A549 (cell line): ENCODE results near the gene APRT. TPM values are rescaled to one million over a fixed set of nuclear protein-coding genes. Genes with fewer than 3 reads are reported as not detected.

Source experiments
- ATAC-seq, 2 experiments: fragments of 200-7000 bp in 1 of 2; fragments of >200 bp in 1 of 2; cut with Nextera tagmentation in 1 of 2; cut with Tn5 transposase in 1 of 2; 3 replicates each; pipeline versions ENCODE4 v1.8.0 to v1.9.1; 2018 to 2020; ENCODE audit warnings: mild to moderate bottlenecking in 1 of 2, moderate library complexity in 1 of 2
- CTCF ChIA-PET: fragments of 300-600 bp; sonication (Branson Sonifier 250); formaldehyde crosslinking; extraction: SDS; loops from one replicate; lab custom pipeline; 2021; ENCODE audit warnings: antibody characterized with exemption, inconsistent platforms; lab: Yijun Ruan, JAX
- POLR2A ChIA-PET: fragments of 350-600 bp; formaldehyde crosslinking; extraction: SDS; loops from one replicate; lab custom pipeline; 2021; ENCODE audit warnings: antibody characterized with exemption, inconsistent platforms; lab: Yijun Ruan, JAX
- DNase-seq, 2 experiments: peaks; one replicate each; pipeline versions ENCODE4 v3.0.0 to v3.0.0-alpha.2; 2011 to 2016; ENCODE audit warnings: low read depth in 1 of 2, low spot score in 1 of 2
- FAIRE-seq: peaks from 2 replicates; lab custom pipeline; 2011; peaks lifted over from hg19 to GRCh38; lab: Jason Lieb, UNC
- H3K27ac ChIP-seq, 2 experiments: fragments of >200 bp; sonication (Bioruptor Twin); formaldehyde crosslinking; 3 replicates each; pipeline ENCODE4 v1.5.1; 2016 to 2017
- H3K4me1 ChIP-seq: fragments of >200 bp; sonication (Bioruptor Twin); formaldehyde crosslinking; 3 replicates; pipeline ENCODE4 v1.6.1; 2016
- H3K4me2 ChIP-seq: fragments of >200 bp; sonication (Bioruptor Twin); formaldehyde crosslinking; 3 replicates; pipeline ENCODE4 v1.6.1; 2016
- H3K4me3 ChIP-seq: fragments of >200 bp; sonication (Bioruptor Twin); formaldehyde crosslinking; 3 replicates; pipeline ENCODE4 v1.5.1; 2016
- H3K9me3 ChIP-seq: fragments of >200 bp; sonication (Bioruptor Twin); formaldehyde crosslinking; 3 replicates; pipeline ENCODE4 v1.6.1; 2016
- BCL3 ChIP-seq: fragments of >200 bp; sonication (Bioruptor Twin); formaldehyde crosslinking; IDR thresholded peaks from 3 replicates; pipeline ENCODE4 v1.6.1; 2016
- CBX8 ChIP-seq: fragments of 200-600 bp; sonication (generic); IDR thresholded peaks from 2 replicates; pipeline ENCODE4 v1.6.1; 2016
- CHD2 ChIP-seq: fragments of 150-350 bp; IDR thresholded peaks from 2 replicates; pipeline ENCODE4 v1.6.1; 2014; ENCODE audit warnings: low read length; ENCODE audit not compliant: partially characterized antibody
- CHD4 ChIP-seq: fragments of 200-600 bp; sonication (generic); IDR thresholded peaks from 2 replicates; pipeline ENCODE4 v1.6.1; 2016; ENCODE audit warnings: antibody characterized with exemption, mild to moderate bottlenecking, borderline replicate concordance
- E2F6 ChIP-seq: IDR thresholded peaks from 2 replicates; pipeline ENCODE4 v1.6.1; 2012; ENCODE audit warnings: low read depth, borderline replicate concordance
- EP300 ChIP-seq, 2 experiments: fragments of >200 bp; sonication (Bioruptor Twin); formaldehyde crosslinking; IDR thresholded peaks; 2 replicates in 1 of 2; 3 replicates in 1 of 2; pipeline ENCODE4 v1.6.1; 2016 to 2017
- ESRRA ChIP-seq: fragments of 150-350 bp; IDR thresholded peaks from 2 replicates; pipeline ENCODE4 v1.6.1; 2014; ENCODE audit warnings: mild to moderate bottlenecking, low read length, borderline replicate concordance
- FOXS1 ChIP-seq: fragments of 250-450 bp; sonication (Bioruptor Pico); IDR thresholded peaks from 2 replicates; pipeline ENCODE4 v1.5.0; 2020; ENCODE audit warnings: mild to moderate bottlenecking, moderate library complexity
- HDAC2 ChIP-seq: fragments of 200-600 bp; sonication (generic); IDR thresholded peaks from 2 replicates; pipeline ENCODE4 v1.6.1; 2016
- HEYL ChIP-seq: fragments of 250-450 bp; sonication (Bioruptor Pico); IDR thresholded peaks from 2 replicates; pipeline ENCODE4 v1.8.0; 2021; ENCODE audit warnings: mild to moderate bottlenecking, moderate library complexity
- HOXA7 ChIP-seq: fragments of 250-450 bp; sonication (Bioruptor Pico); IDR thresholded peaks from 2 replicates; pipeline ENCODE4 v1.5.0; 2020; ENCODE audit warnings: mild to moderate bottlenecking, moderate library complexity
- HOXB5 ChIP-seq: fragments of 250-450 bp; sonication (Bioruptor Pico); IDR thresholded peaks from 2 replicates; pipeline ENCODE4 v1.5.0; 2020; ENCODE audit warnings: mild to moderate bottlenecking, moderate library complexity
- JUN ChIP-seq, 2 experiments: fragments of >200 bp; sonication (Bioruptor Twin); formaldehyde crosslinking; IDR thresholded peaks; 2 replicates in 1 of 2; 3 replicates in 1 of 2; pipeline ENCODE4 v1.6.1; 2016 to 2017
- JUNB ChIP-seq: fragments of >200 bp; sonication (Bioruptor Twin); formaldehyde crosslinking; IDR thresholded peaks from 2 replicates; pipeline ENCODE4 v1.6.1; 2016
- KDM5A ChIP-seq: fragments of 200-600 bp; sonication (generic); IDR thresholded peaks from 2 replicates; pipeline ENCODE4 v1.6.1; 2016; ENCODE audit warnings: antibody characterized with exemption, mild to moderate bottlenecking
- NFE2L2 ChIP-seq: fragments of 150-350 bp; conservative IDR thresholded peaks from 2 replicates; pipeline ENCODE4 v1.6.1; 2014; ENCODE audit warnings: low read length
- NPAS2 ChIP-seq: fragments of 250-450 bp; sonication (Bioruptor Pico); IDR thresholded peaks from 2 replicates; pipeline ENCODE4 v1.8.0; 2022; ENCODE audit warnings: mild to moderate bottlenecking, moderate library complexity, borderline replicate concordance
- POLR2A ChIP-seq: IDR thresholded peaks from 2 replicates; pipeline ENCODE4 v1.6.1; 2012; ENCODE audit warnings: mild to moderate bottlenecking, low read length
- RAD21 ChIP-seq, 2 experiments: fragments of >200 bp in 1 of 2; sonication (Bioruptor Twin) in 1 of 2; formaldehyde crosslinking in 1 of 2; IDR thresholded peaks in 1 of 2; conservative IDR thresholded peaks in 1 of 2; 2 replicates in 1 of 2; 3 replicates in 1 of 2; pipeline ENCODE4 v1.6.1; 2012 to 2018; ENCODE audit warnings: inconsistent platforms in 1 of 2
- RARB ChIP-seq: fragments of 250-450 bp; sonication (Bioruptor Pico); IDR thresholded peaks from 2 replicates; pipeline ENCODE4 v1.8.0; 2021; ENCODE audit warnings: mild to moderate bottlenecking, moderate library complexity
- RCOR1 ChIP-seq: fragments of 150-350 bp; IDR thresholded peaks from 2 replicates; pipeline ENCODE4 v1.6.1; 2014; ENCODE audit warnings: antibody characterized with exemption, low read length, low read depth
- REST ChIP-seq: fragments of 200-600 bp; sonication (generic); IDR thresholded peaks from 2 replicates; pipeline ENCODE4 v1.6.1; 2016; ENCODE audit warnings: antibody characterized with exemption, mild to moderate bottlenecking, moderate library complexity
- RFX5 ChIP-seq: fragments of 450-650 bp; IDR thresholded peaks from 2 replicates; pipeline ENCODE4 v1.7.1; 2014; ENCODE audit warnings: antibody characterized with exemption, mild to moderate bottlenecking, moderate library complexity
- TFCP2L1 ChIP-seq: fragments of 250-450 bp; sonication (Bioruptor Pico); IDR thresholded peaks from 2 replicates; pipeline ENCODE4 v1.5.0; 2021; ENCODE audit warnings: mild to moderate bottlenecking
- USF2 ChIP-seq: fragments of 450-650 bp; IDR thresholded peaks from 2 replicates; pipeline ENCODE4 v1.6.1; 2014; ENCODE audit warnings: antibody characterized with exemption
- ZC3H11A ChIP-seq: fragments of 450-650 bp; IDR thresholded peaks from 2 replicates; pipeline ENCODE4 v1.6.1; 2014; ENCODE audit warnings: antibody characterized with exemption, mild to moderate bottlenecking
- ZNF302 ChIP-seq: fragments of 250-450 bp; sonication (Bioruptor Pico); IDR thresholded peaks from 2 replicates; pipeline ENCODE4 v1.9.0; 2021; ENCODE audit warnings: inconsistent platforms, mild to moderate bottlenecking, moderate library complexity
- WGBS: methylation state at CpG from one replicate; pipeline ENCODE4 v1.1.6; 2017; ENCODE audit errors: missing lambda C conversion rate; 5-methylcytosine and 5-hydroxymethylcytosine counted together
- polyA plus RNA-seq, 4 experiments: library from polyadenylated mRNA; depleted of rRNA in 3 of 4; stranded (reverse); fragments of >200 nt; fragmentation: RNase III in 1 of 4; extraction: RNeasy Plus Mini Kit Qiagen cat#74134 plus additional on column Dnase treatment in 1 of 4; gene quantifications; 2 replicates in 3 of 4; 3 replicates in 1 of 4; pipeline ENCODE4 v1.2.3, GENCODE V29; 2011 to 2017

The APRT gene
- polyA plus RNA-seq, 2 of the 4 experiments (the other 2 are of a cell fraction) = 115 to 258 TPM

- Histone ChIP-seq H3K27ac (no peak overlapping the region), H3K4me2 (no peak overlapping the region), H3K4me3 (no peak overlapping the region), H3K4me1 (no peaks in the 10 kb centered on the region), H3K9me3 (no peaks in the 10 kb centered on the region)
- ChIA-PET CTCF (interaction anchor here (0.6 to 1.1 kb wide), 3 partner anchors 17 to 106 kb away, joined by 3 to 5 read pairs (median 3); no protein-coding TSS in a partner anchor), POLR2A (no interaction called here)
- DNase-seq (no peak), FAIRE-seq (no peak), ATAC-seq (no peak)
- WGBS = 88% methylated on average over 20 of the region's 20 CpGs
- TF ChIP-seq RFX5 = no peak
- TF ChIP-seq BCL3 = no peak
- TF ChIP-seq RCOR1 = no peak
- no peak for TF ChIP-seq HEYL
- no peak for TF ChIP-seq TFCP2L1
- no peak for TF ChIP-seq CHD2
- TF ChIP-seq JUN (IDR thresholded peaks at IDR 0.05) = no peak
- no peak for TF ChIP-seq CBX8
- no peak for TF ChIP-seq ZNF302 (CRISPR knock-in tag)
- no peak for TF ChIP-seq HOXB5 (CRISPR knock-in tag)
- TF ChIP-seq HDAC2 = no peak
- TF ChIP-seq E2F6 = no peak
- TF ChIP-seq RAD21 (conservative IDR thresholded peaks at IDR 0.05 in 1 of 2, IDR thresholded peaks at IDR 0.05 in 1 of 2) = no peak
- no peak for TF ChIP-seq FOXS1 (CRISPR knock-in tag)
- TF ChIP-seq KDM5A = no peak
- TF ChIP-seq, all 56 proteins: peak for 0
These were observed 31.5 kb upstream of the APRT start for GRCh38 chr16:88843256-88843655.

GRCh38 chr16:88842806-88843205, 31.1 kb upstream of the APRT start:
- CTCF ChIA-PET = interaction anchor here (0.6 to 1.1 kb wide), 3 partner anchors 17 to 106 kb away, joined by 3 to 5 read pairs (median 3); no protein-coding TSS in a partner anchor
- Histone ChIP-seq H3K4me2 (no peak overlapping the region), H3K9me3 (no peaks in the 10 kb centered on the region), H3K4me1 (no peaks in the 10 kb centered on the region), H3K27ac (no peak overlapping the region), H3K4me3 (no peak overlapping the region)
- no peak for FAIRE-seq
- no peak for TF ChIP-seq JUNB
- no peak for TF ChIP-seq NFE2L2
- no peak for TF ChIP-seq POLR2A
- no peak for TF ChIP-seq ZC3H11A
- no peak for TF ChIP-seq RARB
- no peak for TF ChIP-seq ESRRA
- TF ChIP-seq NPAS2 (CRISPR knock-in tag) = no peak
- TF ChIP-seq EP300 (IDR thresholded peaks at IDR 0.05) = no peak
- no peak for TF ChIP-seq BCL3
- TF ChIP-seq ZNF302 (CRISPR knock-in tag) = no peak
- TF ChIP-seq REST = no peak
- no peak for TF ChIP-seq USF2
- no peak for TF ChIP-seq CBX8
- no peak for TF ChIP-seq CHD4
- TF ChIP-seq HOXA7 (CRISPR knock-in tag) = no peak
- POLR2A ChIA-PET = no interaction called here
- no peak for DNase-seq
- WGBS = 96% methylated on average over 25 of the region's 25 CpGs
- no peak for ATAC-seq
